GM19193 (cell line): ENCODE measurements around the gene WNK3.

Experiments
- POLR2A ChIP-seq: IDR thresholded peaks from 4 replicates; pipeline ENCODE4 v1.6.1; 2011; ENCODE audit not compliant: insufficient read depth, insufficient read length; ENCODE audit errors: extremely low read depth

The WNK3 gene

DNA sequence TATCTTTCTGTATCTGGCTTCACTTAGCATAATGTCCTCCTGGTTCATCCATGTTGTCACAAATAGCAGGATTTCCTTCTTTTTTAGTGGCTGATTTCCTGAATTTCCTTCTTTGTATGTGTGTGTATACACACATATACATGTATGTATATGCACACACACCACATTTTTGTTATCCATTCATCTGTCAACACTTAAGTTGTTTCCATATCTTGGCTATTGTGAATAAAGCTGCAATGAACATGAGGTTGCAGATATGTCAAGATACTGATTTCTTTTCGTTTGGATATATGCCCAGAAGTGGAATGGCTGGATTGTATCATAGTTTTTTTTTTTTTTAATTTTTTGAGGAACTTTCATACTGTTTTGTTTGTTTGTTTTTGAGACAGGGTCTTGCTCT lies 76.2 kb downstream of the WNK3 start:
- TF ChIP-seq POLR2A, result no peak

DNA sequence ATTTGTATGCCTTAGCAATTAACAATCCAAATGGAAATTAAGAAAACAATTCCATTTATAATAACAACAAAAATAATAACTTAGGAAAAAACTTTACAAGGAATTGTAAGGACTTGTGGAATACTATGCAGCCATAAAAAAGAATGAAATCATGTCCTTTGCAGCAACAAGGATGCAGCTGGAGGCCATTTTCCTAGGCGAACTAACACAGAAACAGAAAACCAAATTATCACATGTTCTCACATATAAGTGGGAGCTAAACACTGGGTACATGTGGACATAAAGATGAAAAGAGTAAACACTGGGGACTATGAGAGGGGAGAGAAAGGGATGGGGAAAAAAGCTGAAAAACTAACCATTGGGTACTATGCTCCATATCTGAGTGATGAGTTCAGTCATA lies 77.4 kb downstream of the WNK3 start:
- no peak for TF ChIP-seq POLR2A

DNA sequence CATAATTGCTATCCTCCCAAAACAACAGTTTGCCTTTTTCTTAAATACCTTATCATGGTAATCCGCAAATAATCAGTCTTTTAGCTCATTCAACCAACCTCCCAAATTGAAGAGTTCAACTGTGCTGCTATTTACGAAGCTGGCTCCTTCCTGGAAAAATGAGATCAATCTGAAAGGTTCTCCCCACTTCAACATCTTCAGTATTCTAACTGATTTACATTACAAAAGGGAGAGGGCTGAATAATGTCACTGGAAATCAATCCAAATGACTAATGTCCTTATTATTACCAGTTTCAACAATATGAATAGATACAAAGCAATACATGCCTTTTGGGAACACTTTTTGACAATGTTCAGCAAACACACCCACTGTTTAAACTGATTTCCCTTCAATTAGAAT lies 86.2 kb downstream of the WNK3 start:
- TF ChIP-seq POLR2A, result no peak

DNA sequence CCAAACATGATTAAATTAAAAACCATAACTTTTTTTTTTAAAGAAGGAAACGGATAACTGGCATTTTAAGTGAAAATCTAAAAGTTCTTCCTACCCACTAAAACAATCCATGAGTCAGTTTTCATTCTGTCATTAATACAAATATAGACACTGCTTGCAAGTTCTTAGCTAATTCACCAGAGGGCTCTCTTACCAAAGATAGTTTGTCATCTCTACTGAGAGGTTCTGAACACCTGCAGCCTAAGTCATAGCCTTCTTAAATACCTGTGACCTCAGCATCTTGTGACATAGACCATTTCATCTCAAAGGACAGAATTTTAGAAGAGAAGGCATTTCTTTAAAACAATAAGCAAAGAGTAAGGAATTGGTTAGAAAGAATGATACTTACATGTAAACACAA lies 109.5 kb downstream of the WNK3 start:
- TF ChIP-seq POLR2A, result no peak

DNA sequence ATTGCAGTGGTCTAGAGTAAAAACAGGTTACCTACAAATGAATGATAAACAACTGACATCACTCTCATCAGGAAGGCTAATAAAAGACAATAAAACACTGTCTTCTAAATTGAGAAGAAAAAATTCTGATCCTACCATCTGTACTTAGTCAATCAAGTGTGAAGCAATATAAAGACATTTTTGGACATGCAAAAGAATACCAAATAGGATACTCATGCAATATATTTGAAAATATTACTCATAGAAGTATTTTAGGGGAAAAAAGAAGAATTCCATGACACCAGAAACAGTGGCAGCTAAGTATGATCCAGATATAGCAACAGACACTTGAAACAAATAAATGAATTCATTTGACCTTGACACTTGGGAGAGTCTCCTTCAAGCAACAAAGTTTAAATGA lies 111.0 kb downstream of the WNK3 start:
- TF ChIP-seq POLR2A, result no peak

DNA sequence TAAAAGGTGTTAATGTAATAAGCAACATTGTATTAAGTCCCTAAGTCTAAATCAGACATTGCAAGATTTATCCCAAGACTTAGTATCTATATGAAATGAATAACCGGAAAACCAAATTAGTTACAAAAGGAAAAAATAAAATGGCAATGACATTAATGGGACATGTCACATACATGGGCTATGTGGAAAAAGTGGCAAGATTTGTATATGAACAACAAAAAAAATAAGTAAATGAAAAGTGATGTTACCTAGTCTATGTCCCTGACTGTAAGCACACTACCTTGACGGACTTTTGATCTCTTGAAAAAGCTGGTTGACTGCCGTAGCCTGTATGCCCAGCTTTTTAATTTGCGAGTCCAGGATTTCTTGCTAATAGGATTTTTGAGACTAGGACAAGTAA lies 119.3 kb downstream of the WNK3 start:
- no peak for TF ChIP-seq POLR2A

DNA sequence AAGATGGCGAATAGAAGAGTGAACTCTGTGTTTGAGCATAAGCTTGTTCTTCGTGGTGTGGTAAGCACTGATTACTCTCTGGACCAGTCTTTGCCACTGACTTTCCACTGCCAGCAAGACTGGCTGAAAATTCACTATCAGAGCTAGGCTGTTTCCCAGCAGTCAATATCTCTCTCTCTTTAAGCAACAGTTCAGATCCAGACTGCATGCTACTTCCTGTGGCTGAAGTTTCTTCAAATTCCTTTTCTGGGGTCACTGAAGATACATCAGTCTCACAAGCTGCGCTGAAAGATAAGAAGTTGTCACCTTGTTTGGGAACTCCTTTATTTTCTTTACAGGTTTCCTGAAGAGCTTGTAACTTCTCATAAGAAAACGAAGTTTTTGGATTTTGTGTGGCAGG lies 120.8 kb downstream of the WNK3 start:
- TF ChIP-seq POLR2A, result no peak

DNA sequence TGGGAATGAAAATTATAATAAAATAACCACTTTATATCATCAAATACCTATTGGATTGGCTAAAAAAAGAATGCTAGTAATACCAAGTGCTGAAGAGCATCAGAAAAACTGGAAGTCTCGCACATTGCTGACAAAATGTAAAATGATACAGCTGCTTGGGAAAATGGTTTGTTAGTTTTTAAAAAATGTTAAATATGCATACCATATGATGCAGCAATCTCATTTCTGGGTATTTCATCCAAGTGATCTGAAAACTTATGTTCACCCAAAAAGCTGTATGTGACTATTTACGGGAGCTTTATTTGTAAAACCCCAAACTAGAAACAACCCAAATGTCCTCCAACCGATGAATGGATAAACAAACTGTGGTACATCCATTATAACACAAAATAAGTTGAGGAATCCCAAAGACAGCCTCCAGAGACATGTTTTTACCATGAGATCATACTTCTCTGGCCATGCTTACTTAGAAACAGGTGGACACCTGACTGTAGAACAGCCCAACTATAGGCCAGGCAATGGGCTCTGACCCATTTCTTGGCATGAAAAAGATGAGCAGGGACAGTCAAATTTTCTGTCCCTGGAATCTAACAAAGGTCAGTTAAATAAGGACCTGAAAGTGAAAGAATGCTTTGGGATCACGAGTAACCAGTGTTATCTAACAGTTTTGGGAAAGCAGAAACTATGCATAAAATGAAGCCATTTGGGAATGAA lies 127.3 kb downstream of the WNK3 start:
- no peak for TF ChIP-seq POLR2A

DNA sequence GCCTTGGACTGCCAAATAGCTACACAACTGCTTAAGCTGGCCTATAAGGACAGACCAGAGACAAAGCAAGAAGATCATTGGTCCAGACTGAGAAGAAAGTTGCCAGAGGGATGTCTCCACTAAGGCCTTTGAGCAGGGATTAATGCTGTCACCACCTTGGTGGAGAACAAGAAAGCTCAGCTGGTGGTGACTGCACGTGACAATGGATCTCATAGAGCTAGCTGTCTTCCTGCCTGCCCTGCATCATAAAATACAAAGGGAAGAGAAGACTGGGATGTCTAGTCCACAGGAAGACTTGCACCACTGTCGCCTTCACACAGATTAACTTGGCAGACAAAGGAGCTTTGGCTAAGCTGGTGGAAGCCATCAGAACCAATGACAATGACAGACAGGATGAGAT lies 134.3 kb downstream of the WNK3 start:
- no peak for TF ChIP-seq POLR2A

DNA sequence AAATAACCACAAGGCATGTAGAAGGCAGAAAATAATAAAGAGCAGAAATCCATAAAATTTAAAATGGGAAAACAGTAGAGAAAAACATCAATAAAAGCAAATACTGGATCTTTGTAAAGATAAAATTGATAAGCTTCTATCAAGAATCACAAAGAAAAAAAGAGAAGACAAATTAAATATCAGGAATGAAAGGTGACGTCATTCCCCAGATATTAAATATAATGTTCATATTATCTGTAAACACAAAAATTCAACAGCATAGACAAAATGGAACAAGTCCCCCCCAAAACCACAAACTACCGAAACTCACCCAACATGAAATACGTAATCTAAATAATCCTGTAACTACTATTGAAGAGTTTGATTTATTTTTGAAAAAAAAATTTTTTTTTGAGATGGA lies 144.2 kb downstream of the WNK3 start:
- no peak for TF ChIP-seq POLR2A

DNA sequence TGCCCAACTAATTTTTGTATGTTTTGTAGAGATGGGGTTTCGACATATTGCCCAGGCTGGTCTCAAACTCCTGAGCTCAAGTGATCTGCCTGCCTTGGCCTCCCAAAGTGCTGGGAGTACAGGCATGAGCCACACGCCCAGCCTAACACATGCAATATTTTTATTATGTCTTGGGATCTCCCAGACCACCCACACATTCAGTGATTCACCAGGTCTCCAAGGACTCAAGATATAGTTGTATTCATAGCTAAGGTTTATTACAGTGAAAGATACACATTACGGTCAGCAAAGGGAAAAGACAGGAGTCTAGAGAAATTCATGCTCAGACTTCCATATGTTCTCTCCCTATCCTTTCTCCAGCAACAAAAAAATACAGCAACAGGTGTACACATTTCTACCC lies 149.3 kb downstream of the WNK3 start:
- no peak for TF ChIP-seq POLR2A

DNA sequence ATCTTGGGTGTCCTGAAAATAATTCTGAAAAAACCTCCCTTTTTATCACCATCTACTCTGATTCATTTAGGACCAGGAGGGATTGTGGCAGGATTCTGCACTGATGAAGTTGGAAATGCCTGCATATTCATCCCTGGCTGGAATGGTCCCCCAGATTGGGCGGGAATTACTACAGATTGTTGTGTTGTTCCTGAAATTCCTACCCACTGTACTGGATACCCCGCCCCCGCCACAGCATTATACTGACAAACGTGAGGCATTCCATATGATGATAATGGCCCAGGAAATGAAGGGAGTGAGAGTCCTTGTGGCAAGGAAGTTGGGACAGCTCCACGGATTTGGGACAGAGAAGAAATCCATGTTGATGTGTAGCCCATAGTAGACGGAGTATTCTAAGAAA lies 159.6 kb downstream of the WNK3 start:
- TF ChIP-seq POLR2A, result no peak

DNA sequence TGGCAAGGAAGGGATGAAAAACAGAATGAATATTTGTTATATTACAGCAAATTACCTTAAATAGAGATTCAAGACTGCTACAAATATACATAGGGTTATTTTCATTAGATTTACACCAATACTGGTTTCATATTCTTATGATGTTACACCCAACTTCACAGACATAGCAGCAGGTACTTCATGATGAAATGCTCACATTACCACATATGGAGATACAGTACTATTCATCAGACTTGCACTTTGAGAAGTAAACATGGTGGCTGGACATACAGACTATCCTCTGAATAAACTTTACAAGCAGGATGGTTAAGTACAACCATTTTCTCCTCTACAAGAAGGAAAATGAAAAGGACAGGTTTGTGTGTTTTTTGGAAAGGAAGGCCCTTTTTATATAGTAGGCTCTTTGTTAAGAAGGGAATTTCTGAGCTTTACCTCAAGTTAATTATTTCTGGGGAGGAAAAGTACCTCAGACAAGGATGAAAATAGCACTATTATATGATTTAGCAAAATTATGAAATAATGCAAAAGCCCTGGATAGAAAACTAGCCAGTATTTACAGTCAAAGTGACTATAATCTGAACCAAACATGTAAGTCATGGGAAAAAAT lies 162.8 kb downstream of the WNK3 start:
- no peak for TF ChIP-seq POLR2A

DNA sequence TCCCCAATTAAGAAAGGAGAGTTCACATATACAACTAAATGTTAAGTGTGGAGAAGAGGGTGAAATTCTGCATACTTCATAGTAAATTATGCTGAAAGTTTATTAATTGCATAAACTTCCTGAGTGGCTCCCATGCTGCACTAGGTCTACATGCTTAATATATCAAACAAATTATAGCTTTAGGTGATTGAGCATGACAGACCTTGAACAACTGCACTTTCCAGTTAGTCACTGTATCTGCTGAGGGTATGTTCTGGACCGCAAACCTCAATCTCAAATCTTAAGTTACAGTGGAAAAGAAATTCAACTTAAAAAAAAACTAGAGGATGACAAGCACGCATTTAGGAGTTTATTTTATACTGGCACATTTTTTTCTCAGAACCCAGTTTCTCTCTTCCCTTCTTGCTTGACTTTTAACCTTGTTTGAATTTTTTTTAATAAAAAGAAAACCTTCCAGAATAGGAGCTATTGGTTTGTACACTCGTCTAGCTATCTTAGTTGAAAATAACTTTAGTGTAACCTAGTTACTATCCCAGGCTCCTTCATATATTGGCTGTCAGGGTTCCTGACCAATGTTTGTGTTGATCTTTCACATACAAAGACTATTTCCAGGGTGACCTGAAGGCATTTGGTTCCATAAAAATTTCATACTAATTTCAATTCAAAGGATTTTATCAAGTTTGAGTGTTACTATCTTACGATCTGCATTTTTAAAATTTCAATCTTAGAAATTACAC lies 164.6 kb downstream of the WNK3 start:
- TF ChIP-seq POLR2A, result no peak

DNA sequence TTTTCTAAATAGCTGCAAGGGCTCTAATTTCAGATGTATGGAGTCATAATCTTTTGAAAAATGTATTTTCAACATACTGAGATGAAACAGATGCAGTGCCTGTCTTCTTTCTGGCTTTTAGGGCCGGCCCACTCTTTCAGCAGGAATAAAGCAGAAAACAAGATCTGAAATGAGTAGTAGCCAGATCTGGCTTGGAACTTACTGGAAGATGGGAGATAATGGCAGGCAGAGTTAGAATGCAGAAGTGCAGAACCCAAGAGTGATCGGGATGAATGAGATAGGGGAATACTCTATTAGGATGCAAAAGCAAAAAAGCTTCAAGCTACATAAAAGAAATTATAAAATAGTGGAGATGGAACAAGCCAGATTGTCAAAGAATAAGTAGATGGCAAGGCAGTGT lies 173.4 kb downstream of the WNK3 start:
- no peak for TF ChIP-seq POLR2A
